HL-60 (cell line): ENCODE data around the gene HPSE2.

ENCODE experiments used
- CTCF ChIP-seq: IDR thresholded peaks from one replicate; pipeline ENCODE4 v1.5.1; 2011; ENCODE audit warnings: low read length, control low read depth, inconsistent platforms; ENCODE audit not compliant: insufficient read depth
- POLR2AphosphoS5 ChIP-seq: IDR thresholded peaks from 2 replicates; pipeline ENCODE4 v1.6.1; 2012; ENCODE audit warnings: low read depth

GRCh38 chr10:98436704-98437103, 798.9 kb downstream of the HPSE2 start:
- TF ChIP-seq POLR2AphosphoS5 (no peak), CTCF (no peak)
